ENCODE measurements around the gene ADGRB3.

- TF ChIP-seq POLR2AphosphoS2 (conservative IDR thresholded peaks at IDR 0.05; ENCODE audit: low read length) (no peak), CHD4 (IDR thresholded peaks at IDR 0.05; ENCODE audit: borderline replicate concordance) (no peak), POLR2A (IDR thresholded peaks at IDR 0.05; ENCODE audit: low read length) (no peak), SMC3 (IDR thresholded peaks at IDR 0.05) (no peak), ZFP36 (IDR thresholded peaks at IDR 0.05; ENCODE audit: borderline replicate concordance, partially characterized antibody) (no peak), CTCF (IDR thresholded peaks at IDR 0.05) (no peak), HOXB13 (CRISPR knock-in tag; IDR thresholded peaks at IDR 0.05; ENCODE audit: low read depth) (no peak), KDM1A (IDR thresholded peaks at IDR 0.05; ENCODE audit: low read depth) (no peak), MYC (IDR thresholded peaks at IDR 0.05; ENCODE audit: borderline replicate concordance, low read length) (no peak), NFE2L2 (conservative IDR thresholded peaks at IDR 0.05; ENCODE audit: low read length) (no peak)
These were observed 678.9 kb downstream of the ADGRB3 start for GRCh38 chr6:69314001-69314400.

All from A549 (cell line).